A549 (cell line): ENCODE measurements around the gene SFXN1. TPM values are rescaled to one million over a fixed set of nuclear protein-coding genes. Genes with fewer than 3 reads are reported as not detected.

Experiments
- ATAC-seq, 2 experiments: fragments of 200-7000 bp in 1 of 2; fragments of >200 bp in 1 of 2; cut with Nextera tagmentation in 1 of 2; cut with Tn5 transposase in 1 of 2; 3 replicates each; pipeline versions ENCODE4 v1.8.0 to v1.9.1; 2018 to 2020; ENCODE audit warnings: mild to moderate bottlenecking in 1 of 2, moderate library complexity in 1 of 2
- CTCF ChIA-PET: fragments of 300-600 bp; sonication (Branson Sonifier 250); formaldehyde crosslinking; extraction: SDS; loops from one replicate; lab custom pipeline; 2021; ENCODE audit warnings: antibody characterized with exemption, inconsistent platforms; lab: Yijun Ruan, JAX
- POLR2A ChIA-PET: fragments of 350-600 bp; formaldehyde crosslinking; extraction: SDS; loops from one replicate; lab custom pipeline; 2021; ENCODE audit warnings: antibody characterized with exemption, inconsistent platforms; lab: Yijun Ruan, JAX
- DNase-seq, 2 experiments: peaks; one replicate each; pipeline versions ENCODE4 v3.0.0 to v3.0.0-alpha.2; 2011 to 2016; ENCODE audit warnings: low read depth in 1 of 2, low spot score in 1 of 2
- FAIRE-seq: peaks from 2 replicates; lab custom pipeline; 2011; peaks lifted over from hg19 to GRCh38; lab: Jason Lieb, UNC
- H3K27ac ChIP-seq, 2 experiments: fragments of >200 bp; sonication (Bioruptor Twin); formaldehyde crosslinking; 3 replicates each; pipeline ENCODE4 v1.5.1; 2016 to 2017
- H3K4me1 ChIP-seq: fragments of >200 bp; sonication (Bioruptor Twin); formaldehyde crosslinking; 3 replicates; pipeline ENCODE4 v1.6.1; 2016
- H3K4me2 ChIP-seq: fragments of >200 bp; sonication (Bioruptor Twin); formaldehyde crosslinking; 3 replicates; pipeline ENCODE4 v1.6.1; 2016
- H3K4me3 ChIP-seq: fragments of >200 bp; sonication (Bioruptor Twin); formaldehyde crosslinking; 3 replicates; pipeline ENCODE4 v1.5.1; 2016
- H3K9me3 ChIP-seq: fragments of >200 bp; sonication (Bioruptor Twin); formaldehyde crosslinking; 3 replicates; pipeline ENCODE4 v1.6.1; 2016
- CHD2 ChIP-seq: fragments of 150-350 bp; IDR thresholded peaks from 2 replicates; pipeline ENCODE4 v1.6.1; 2014; ENCODE audit warnings: low read length; ENCODE audit not compliant: partially characterized antibody
- EHMT2 ChIP-seq: fragments of 200-600 bp; sonication (generic); IDR thresholded peaks from 2 replicates; pipeline ENCODE4 v1.6.1; 2016; ENCODE audit warnings: antibody characterized with exemption, low read depth, mild to moderate bottlenecking, moderate library complexity
- EP300 ChIP-seq, 2 experiments: fragments of >200 bp; sonication (Bioruptor Twin); formaldehyde crosslinking; IDR thresholded peaks; 2 replicates in 1 of 2; 3 replicates in 1 of 2; pipeline ENCODE4 v1.6.1; 2016 to 2017
- ESRRA ChIP-seq: fragments of 150-350 bp; IDR thresholded peaks from 2 replicates; pipeline ENCODE4 v1.6.1; 2014; ENCODE audit warnings: mild to moderate bottlenecking, low read length, borderline replicate concordance
- FOSB ChIP-seq: fragments of 250-450 bp; sonication (Bioruptor Pico); IDR thresholded peaks from 2 replicates; pipeline ENCODE4 v1.5.0; 2020; ENCODE audit warnings: mild to moderate bottlenecking, moderate library complexity
- FOXS1 ChIP-seq: fragments of 250-450 bp; sonication (Bioruptor Pico); IDR thresholded peaks from 2 replicates; pipeline ENCODE4 v1.5.0; 2020; ENCODE audit warnings: mild to moderate bottlenecking, moderate library complexity
- GATA3 ChIP-seq: IDR thresholded peaks from 2 replicates; pipeline ENCODE4 v1.6.1; 2012; ENCODE audit warnings: borderline replicate concordance
- HOXB5 ChIP-seq: fragments of 250-450 bp; sonication (Bioruptor Pico); IDR thresholded peaks from 2 replicates; pipeline ENCODE4 v1.5.0; 2020; ENCODE audit warnings: mild to moderate bottlenecking, moderate library complexity
- KDM1A ChIP-seq: fragments of 200-600 bp; sonication (generic); IDR thresholded peaks from 2 replicates; pipeline ENCODE4 v1.6.1; 2016; ENCODE audit warnings: low read depth, mild to moderate bottlenecking
- MAZ ChIP-seq: fragments of 150-350 bp; IDR thresholded peaks from 2 replicates; pipeline ENCODE4 v1.6.1; 2014; ENCODE audit warnings: antibody characterized with exemption, low read depth, low read length, borderline replicate concordance
- MYC ChIP-seq: IDR thresholded peaks from 2 replicates; pipeline ENCODE4 v1.6.1; 2012; ENCODE audit warnings: mild to moderate bottlenecking, inconsistent platforms, low read length, improper control_type of control experiment, borderline replicate concordance
- POLR2AphosphoS2 ChIP-seq: conservative IDR thresholded peaks from 2 replicates; pipeline ENCODE4 v1.6.1; 2012; ENCODE audit warnings: low read length, improper control_type of control experiment, inconsistent platforms
- RARB ChIP-seq: fragments of 250-450 bp; sonication (Bioruptor Pico); IDR thresholded peaks from 2 replicates; pipeline ENCODE4 v1.8.0; 2021; ENCODE audit warnings: mild to moderate bottlenecking, moderate library complexity
- RCOR1 ChIP-seq: fragments of 150-350 bp; IDR thresholded peaks from 2 replicates; pipeline ENCODE4 v1.6.1; 2014; ENCODE audit warnings: antibody characterized with exemption, low read length, low read depth
- SREBF2 ChIP-seq: fragments of 450-650 bp; IDR thresholded peaks from 2 replicates; pipeline ENCODE4 v1.6.1; 2014; ENCODE audit warnings: mild to moderate bottlenecking, moderate library complexity
- TFCP2L1 ChIP-seq: fragments of 250-450 bp; sonication (Bioruptor Pico); IDR thresholded peaks from 2 replicates; pipeline ENCODE4 v1.5.0; 2021; ENCODE audit warnings: mild to moderate bottlenecking
- TP53 ChIP-seq: fragments of 250-450 bp; sonication (Bioruptor Pico); IDR thresholded peaks from 2 replicates; pipeline ENCODE4 v1.5.0; 2021; ENCODE audit warnings: mild to moderate bottlenecking, moderate library complexity
- ZC3H11A ChIP-seq: fragments of 450-650 bp; IDR thresholded peaks from 2 replicates; pipeline ENCODE4 v1.6.1; 2014; ENCODE audit warnings: antibody characterized with exemption, mild to moderate bottlenecking
- ZFP36 ChIP-seq: fragments of 450-650 bp; IDR thresholded peaks from 2 replicates; pipeline ENCODE4 v1.6.1; 2014; ENCODE audit warnings: borderline replicate concordance; ENCODE audit not compliant: partially characterized antibody
- ZNF302 ChIP-seq: fragments of 250-450 bp; sonication (Bioruptor Pico); IDR thresholded peaks from 2 replicates; pipeline ENCODE4 v1.9.0; 2021; ENCODE audit warnings: inconsistent platforms, mild to moderate bottlenecking, moderate library complexity
- WGBS: methylation state at CpG from one replicate; pipeline ENCODE4 v1.1.6; 2017; ENCODE audit errors: missing lambda C conversion rate; 5-methylcytosine and 5-hydroxymethylcytosine counted together
- polyA plus RNA-seq, 4 experiments: library from polyadenylated mRNA; depleted of rRNA in 3 of 4; stranded (reverse); fragments of >200 nt; fragmentation: RNase III in 1 of 4; extraction: RNeasy Plus Mini Kit Qiagen cat#74134 plus additional on column Dnase treatment in 1 of 4; gene quantifications; 2 replicates in 3 of 4; 3 replicates in 1 of 4; pipeline ENCODE4 v1.2.3, GENCODE V29; 2011 to 2017
- TF ChIP-seq, protein P1 (sequence below): fragments of >200 bp; sonication (Bioruptor Twin); formaldehyde crosslinking; IDR thresholded peaks from 3 replicates; pipeline ENCODE4 v1.5.1; 2016
- TF ChIP-seq, protein P2 (sequence below): IDR thresholded peaks from 2 replicates; pipeline ENCODE4 v1.6.1; 2012; ENCODE audit warnings: low read depth, borderline replicate concordance
- TF ChIP-seq, protein P3 (sequence below): IDR thresholded peaks from 2 replicates; pipeline ENCODE4 v1.6.1; 2012
- TF ChIP-seq, protein P4 (sequence below): IDR thresholded peaks from 2 replicates; pipeline ENCODE4 v1.6.1; 2012
- TF ChIP-seq, protein P5 (sequence below): fragments of 150-350 bp; IDR thresholded peaks from 2 replicates; pipeline ENCODE4 v1.6.1; 2014; ENCODE audit warnings: low read depth, mild to moderate bottlenecking, low read length

SFXN1 gene
- polyA plus RNA-seq, 2 of the 4 experiments (the other 2 are of a cell fraction): 79.6 to 190 TPM

DNA sequence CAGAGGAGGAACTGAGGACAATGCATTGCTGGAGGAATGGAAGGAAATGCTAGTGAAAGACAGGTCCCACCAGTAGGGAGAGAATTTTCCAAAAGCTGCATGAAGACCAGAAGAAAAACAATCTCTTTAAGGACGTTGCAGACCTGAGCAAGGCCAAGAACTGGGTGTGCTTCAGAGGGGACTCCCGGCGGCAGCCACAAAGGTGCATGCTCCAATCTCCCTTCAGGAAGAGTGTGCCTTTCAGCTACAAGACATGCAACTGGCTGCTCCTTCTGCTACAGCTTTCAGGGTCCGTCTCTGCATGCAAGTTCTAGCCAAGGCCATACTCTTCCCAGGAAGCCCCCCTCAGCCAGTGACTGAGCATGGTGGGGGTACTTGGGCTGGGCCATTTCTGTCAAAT, 62.9 kb downstream of the SFXN1 start:
- Histone ChIP-seq H3K4me3 (no peak overlapping the region), H3K9me3 (no peaks in the 10 kb centered on the region), H3K27ac (no peak overlapping the region), H3K4me1 (no peaks in the 10 kb centered on the region), H3K4me2 (no peak overlapping the region)
- ChIA-PET POLR2A (no interaction called here), CTCF (interaction anchor here (0.7 to 1.8 kb wide), 4 partner anchors 7 to 157 kb away, joined by 3 to 14 read pairs (median 5); no protein-coding TSS in a partner anchor)
- TF ChIP-seq POLR2AphosphoS2 (no peak), TFCP2L1 (CRISPR knock-in tag) (no peak), FOSB (CRISPR knock-in tag) (no peak), RCOR1 (no peak), ZFP36 (no peak), MYC (no peak), RARB (CRISPR knock-in tag) (no peak), FOXS1 (no peak), MAZ (no peak), GATA3 (no peak), KDM1A (no peak), ZC3H11A (no peak), EHMT2 (no peak), SREBF2 (no peak), HOXB5 (CRISPR knock-in tag) (no peak)
- TF ChIP-seq, protein P1, sequence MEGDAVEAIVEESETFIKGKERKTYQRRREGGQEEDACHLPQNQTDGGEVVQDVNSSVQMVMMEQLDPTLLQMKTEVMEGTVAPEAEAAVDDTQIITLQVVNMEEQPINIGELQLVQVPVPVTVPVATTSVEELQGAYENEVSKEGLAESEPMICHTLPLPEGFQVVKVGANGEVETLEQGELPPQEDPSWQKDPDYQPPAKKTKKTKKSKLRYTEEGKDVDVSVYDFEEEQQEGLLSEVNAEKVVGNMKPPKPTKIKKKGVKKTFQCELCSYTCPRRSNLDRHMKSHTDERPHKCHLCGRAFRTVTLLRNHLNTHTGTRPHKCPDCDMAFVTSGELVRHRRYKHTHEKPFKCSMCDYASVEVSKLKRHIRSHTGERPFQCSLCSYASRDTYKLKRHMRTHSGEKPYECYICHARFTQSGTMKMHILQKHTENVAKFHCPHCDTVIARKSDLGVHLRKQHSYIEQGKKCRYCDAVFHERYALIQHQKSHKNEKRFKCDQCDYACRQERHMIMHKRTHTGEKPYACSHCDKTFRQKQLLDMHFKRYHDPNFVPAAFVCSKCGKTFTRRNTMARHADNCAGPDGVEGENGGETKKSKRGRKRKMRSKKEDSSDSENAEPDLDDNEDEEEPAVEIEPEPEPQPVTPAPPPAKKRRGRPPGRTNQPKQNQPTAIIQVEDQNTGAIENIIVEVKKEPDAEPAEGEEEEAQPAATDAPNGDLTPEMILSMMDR: no peak
- TF ChIP-seq, protein P2, sequence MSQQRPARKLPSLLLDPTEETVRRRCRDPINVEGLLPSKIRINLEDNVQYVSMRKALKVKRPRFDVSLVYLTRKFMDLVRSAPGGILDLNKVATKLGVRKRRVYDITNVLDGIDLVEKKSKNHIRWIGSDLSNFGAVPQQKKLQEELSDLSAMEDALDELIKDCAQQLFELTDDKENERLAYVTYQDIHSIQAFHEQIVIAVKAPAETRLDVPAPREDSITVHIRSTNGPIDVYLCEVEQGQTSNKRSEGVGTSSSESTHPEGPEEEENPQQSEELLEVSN: no peak
- TF ChIP-seq, protein P3, sequence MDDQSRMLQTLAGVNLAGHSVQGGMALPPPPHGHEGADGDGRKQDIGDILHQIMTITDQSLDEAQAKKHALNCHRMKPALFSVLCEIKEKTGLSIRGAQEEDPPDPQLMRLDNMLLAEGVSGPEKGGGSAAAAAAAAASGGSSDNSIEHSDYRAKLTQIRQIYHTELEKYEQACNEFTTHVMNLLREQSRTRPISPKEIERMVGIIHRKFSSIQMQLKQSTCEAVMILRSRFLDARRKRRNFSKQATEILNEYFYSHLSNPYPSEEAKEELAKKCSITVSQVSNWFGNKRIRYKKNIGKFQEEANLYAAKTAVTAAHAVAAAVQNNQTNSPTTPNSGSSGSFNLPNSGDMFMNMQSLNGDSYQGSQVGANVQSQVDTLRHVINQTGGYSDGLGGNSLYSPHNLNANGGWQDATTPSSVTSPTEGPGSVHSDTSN: no peak
- no peak for DNase-seq
- ATAC-seq: no peak
- WGBS: 47% methylated on average over 4 of the region's 4 CpGs
- no peak for FAIRE-seq

DNA sequence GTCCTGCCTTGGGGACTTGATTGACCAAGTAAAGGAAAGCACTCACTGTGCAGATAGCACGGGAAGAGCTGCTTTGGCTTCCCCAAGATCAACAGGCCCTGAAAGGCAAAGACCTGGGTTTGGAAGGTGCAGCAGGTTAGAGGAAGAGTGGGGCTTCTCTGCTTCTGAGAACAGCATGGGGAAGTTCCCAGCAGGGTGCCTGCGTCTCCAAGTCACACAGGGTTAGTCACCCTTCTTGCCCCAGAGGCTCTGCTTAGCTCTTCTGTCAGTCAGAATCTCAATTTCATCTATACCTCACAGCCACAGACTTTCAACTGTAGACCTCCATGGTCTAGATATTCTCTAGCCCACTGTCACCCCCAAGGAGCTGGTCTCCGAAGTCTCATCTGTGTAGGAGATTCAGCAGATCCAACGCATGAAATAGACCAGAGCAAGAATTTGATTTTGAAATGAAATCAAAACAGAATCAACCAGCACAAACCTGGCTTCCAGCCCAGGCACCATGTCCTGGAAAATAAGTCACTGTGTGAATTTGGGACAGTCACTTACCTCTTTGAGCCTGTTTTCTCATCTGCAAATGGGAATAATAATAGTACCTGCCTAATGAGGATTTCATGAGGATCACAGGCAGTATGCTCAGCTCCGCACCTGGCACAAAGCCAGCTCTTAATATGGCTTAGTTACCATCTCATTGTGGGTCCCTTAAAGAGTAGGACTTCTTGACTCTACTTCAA, 64.0 kb downstream of the SFXN1 start:
- H3K4me2 ChIP-seq: no peak overlapping the region
- ChIA-PET POLR2A (no interaction called here), CTCF (interaction anchor here (0.9 to 2.2 kb wide), 5 partner anchors 9 to 176 kb away, joined by 3 to 14 read pairs (median 3); no protein-coding TSS in a partner anchor)

More for the DNA sequence above, 64.0 kb downstream of the SFXN1 start:
- WGBS: 51% methylated on average over 5 of the region's 5 CpGs
- Histone ChIP-seq H3K27ac (no peak overlapping the region), H3K4me3 (no peak overlapping the region), H3K4me1 (no peaks in the 10 kb centered on the region), H3K9me3 (no peaks in the 10 kb centered on the region)
- no peak for TF ChIP-seq TFCP2L1 (CRISPR knock-in tag)
- TF ChIP-seq ZNF302 (CRISPR knock-in tag): no peak
- TF ChIP-seq, protein P4, sequence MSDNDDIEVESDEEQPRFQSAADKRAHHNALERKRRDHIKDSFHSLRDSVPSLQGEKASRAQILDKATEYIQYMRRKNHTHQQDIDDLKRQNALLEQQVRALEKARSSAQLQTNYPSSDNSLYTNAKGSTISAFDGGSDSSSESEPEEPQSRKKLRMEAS: no peak
- TF ChIP-seq, protein P5, sequence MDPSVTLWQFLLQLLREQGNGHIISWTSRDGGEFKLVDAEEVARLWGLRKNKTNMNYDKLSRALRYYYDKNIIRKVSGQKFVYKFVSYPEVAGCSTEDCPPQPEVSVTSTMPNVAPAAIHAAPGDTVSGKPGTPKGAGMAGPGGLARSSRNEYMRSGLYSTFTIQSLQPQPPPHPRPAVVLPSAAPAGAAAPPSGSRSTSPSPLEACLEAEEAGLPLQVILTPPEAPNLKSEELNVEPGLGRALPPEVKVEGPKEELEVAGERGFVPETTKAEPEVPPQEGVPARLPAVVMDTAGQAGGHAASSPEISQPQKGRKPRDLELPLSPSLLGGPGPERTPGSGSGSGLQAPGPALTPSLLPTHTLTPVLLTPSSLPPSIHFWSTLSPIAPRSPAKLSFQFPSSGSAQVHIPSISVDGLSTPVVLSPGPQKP: no peak
- TF ChIP-seq ESRRA: no peak
- TF ChIP-seq EP300 (IDR thresholded peaks at IDR 0.05): no peak
- TF ChIP-seq TP53 (CRISPR knock-in tag): no peak
- no peak for TF ChIP-seq CHD2
- no peak for DNase-seq
- ATAC-seq: no peak
- no peak for FAIRE-seq
